GM12873 (cell line): ENCODE results near the gene LY6G5C.

Experiments
- CTCF ChIP-seq: IDR thresholded peaks from 2 replicates; pipeline ENCODE4 v1.5.1; 2012; ENCODE audit warnings: low read depth, mild to moderate bottlenecking, moderate library complexity, low read length, control low read depth; ENCODE audit not compliant: insufficient read depth; ENCODE audit errors: missing control alignments

The LY6G5C gene

GRCh38 chr6:31692353-31692752 lies 11.5 kb upstream of the LY6G5C start:
- no peak for TF ChIP-seq CTCF

GRCh38 chr6:31691564-31692108 lies 10.8 kb upstream of the LY6G5C start:
- TF ChIP-seq CTCF: no peak

DNA sequence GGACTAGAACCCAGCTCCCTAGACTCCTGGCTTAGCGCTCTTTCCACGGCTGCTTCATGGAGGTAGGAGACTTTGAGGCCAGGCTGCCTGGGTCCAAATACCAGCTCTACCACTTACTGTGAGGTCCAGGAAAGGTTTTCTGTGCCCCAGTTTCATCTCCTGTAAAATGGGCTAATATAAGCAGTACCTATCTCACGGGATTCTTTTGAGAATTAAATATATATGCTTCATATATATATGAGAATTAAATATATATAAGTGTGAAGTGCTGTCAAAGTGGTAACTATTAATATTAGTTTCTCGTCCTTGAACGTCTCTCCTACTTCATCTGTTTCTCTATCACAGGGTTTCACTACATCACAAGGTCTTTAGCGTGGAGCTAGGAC lies 10.2 kb upstream of the LY6G5C start:
- no peak for TF ChIP-seq CTCF

GRCh38 chr6:31690231-31691077 lies 9.6 kb upstream of the LY6G5C start:
- no peak for TF ChIP-seq CTCF

- peak; percentile 58 for TF ChIP-seq CTCF
These were observed 8.6 kb upstream of the LY6G5C start for GRCh38 chr6:31689249-31690110.

GRCh38 chr6:31687860-31688693 lies 7.2 kb upstream of the LY6G5C start:
- no peak for TF ChIP-seq CTCF
